Measurements from ENCODE around the gene PIK3R5.

The PIK3R5 gene

GRCh38 chr17:8844229-8845218 lies 121.0 kb downstream of the PIK3R5 start:
- Histone ChIP-seq H3K9ac (ENCODE audit: low read length in 5 of 5) (no peak overlapping the region), H3K27me3 (ENCODE audit: control insufficient read depth in 5 of 5, insufficient read depth in 4 of 5, low read length in 5 of 5) (peaks cover 0 to 3% (median 0%) of the 10 kb centered on the region in 5 donors), H3K36me3 (ENCODE audit: control insufficient read depth in 5 of 5, insufficient read depth in 5 of 5, low read length in 5 of 5) (peaks cover 0 to 1% (median 0%) of the 10 kb centered on the region in 5 donors), H3K4me1 (ENCODE audit: control insufficient read depth in 5 of 5, insufficient read depth in 5 of 5, low read length in 5 of 5) (peaks cover 0 to 13% (median 2%) of the 10 kb centered on the region in 5 donors), H3K9me3 (ENCODE audit: control insufficient read depth in 5 of 5, low read length in 5 of 5) (no peaks in the 10 kb centered on the region), H3K4me3 (ENCODE audit: low read depth in 1 of 5, low read length in 5 of 5) (no peak overlapping the region), H3K27ac (ENCODE audit: low read depth, low read length) (no peak overlapping the region)

- no peaks in the 10 kb centered on the region for H3K9me3 ChIP-seq (ENCODE audit: control insufficient read depth in 5 of 5, low read length in 5 of 5)
- H3K9ac ChIP-seq (ENCODE audit: low read length in 5 of 5), result no peak overlapping the region
- peaks cover 0 to 13% (median 2%) of the 10 kb centered on the region in 5 donors for H3K4me1 ChIP-seq (ENCODE audit: control insufficient read depth in 5 of 5, insufficient read depth in 5 of 5, low read length in 5 of 5)
- H3K27me3 ChIP-seq (ENCODE audit: control insufficient read depth in 5 of 5, insufficient read depth in 4 of 5, low read length in 5 of 5), result peaks cover 0 to 6% (median 4%) of the 10 kb centered on the region in 5 donors
- H3K36me3 ChIP-seq (ENCODE audit: control insufficient read depth in 5 of 5, insufficient read depth in 5 of 5, low read length in 5 of 5), result no peaks in the 10 kb centered on the region
- H3K4me3 ChIP-seq (ENCODE audit: low read depth in 1 of 5, low read length in 5 of 5), result no peak overlapping the region
- H3K27ac ChIP-seq (ENCODE audit: low read depth, low read length), result no peak overlapping the region
These were observed 122.2 kb downstream of the PIK3R5 start for GRCh38 chr17:8843344-8843743.

GRCh38 chr17:8841844-8842243 lies 123.7 kb downstream of the PIK3R5 start:
- Histone ChIP-seq H3K9me3 (ENCODE audit: control insufficient read depth in 5 of 5, low read length in 5 of 5) (no peaks in the 10 kb centered on the region), H3K36me3 (ENCODE audit: control insufficient read depth in 5 of 5, insufficient read depth in 5 of 5, low read length in 5 of 5) (no peaks in the 10 kb centered on the region), H3K4me3 (ENCODE audit: low read depth in 1 of 5, low read length in 5 of 5) (no peak overlapping the region), H3K4me1 (ENCODE audit: control insufficient read depth in 5 of 5, insufficient read depth in 5 of 5, low read length in 5 of 5) (peaks cover 0 to 13% (median 2%) of the 10 kb centered on the region in 5 donors), H3K9ac (ENCODE audit: low read length in 5 of 5) (no peak overlapping the region), H3K27me3 (ENCODE audit: control insufficient read depth in 5 of 5, insufficient read depth in 4 of 5, low read length in 5 of 5) (peaks cover 0 to 12% (median 10%) of the 10 kb centered on the region in 5 donors), H3K27ac (ENCODE audit: low read depth, low read length) (no peak overlapping the region)

GRCh38 chr17:8839410-8839935 lies 126.0 kb downstream of the PIK3R5 start:
- Histone ChIP-seq H3K27ac (ENCODE audit: low read depth, low read length) (no peak overlapping the region), H3K36me3 (ENCODE audit: control insufficient read depth in 5 of 5, insufficient read depth in 5 of 5, low read length in 5 of 5) (peaks cover 0 to 10% (median 0%) of the 10 kb centered on the region in 5 donors), H3K9me3 (ENCODE audit: control insufficient read depth in 5 of 5, low read length in 5 of 5) (no peaks in the 10 kb centered on the region), H3K9ac (ENCODE audit: low read length in 5 of 5) (no peak overlapping the region), H3K4me3 (ENCODE audit: low read depth in 1 of 5, low read length in 5 of 5) (no peak overlapping the region), H3K4me1 (ENCODE audit: control insufficient read depth in 5 of 5, insufficient read depth in 5 of 5, low read length in 5 of 5) (peaks cover 0 to 13% (median 2%) of the 10 kb centered on the region in 5 donors), H3K27me3 (ENCODE audit: control insufficient read depth in 5 of 5, insufficient read depth in 4 of 5, low read length in 5 of 5) (peaks cover 0 to 17% (median 11%) of the 10 kb centered on the region in 5 donors)

GRCh38 chr17:8838551-8839095 lies 126.9 kb downstream of the PIK3R5 start:
- no peaks in the 10 kb centered on the region for H3K9me3 ChIP-seq (ENCODE audit: control insufficient read depth in 5 of 5, low read length in 5 of 5)
- H3K4me3 ChIP-seq (ENCODE audit: low read depth in 1 of 5, low read length in 5 of 5), result no peak overlapping the region
- peaks cover 0 to 17% (median 10%) of the 10 kb centered on the region in 5 donors for H3K27me3 ChIP-seq (ENCODE audit: control insufficient read depth in 5 of 5, insufficient read depth in 4 of 5, low read length in 5 of 5)
- H3K9ac ChIP-seq (ENCODE audit: low read length in 5 of 5), result no peak overlapping the region
- no peak overlapping the region for H3K27ac ChIP-seq (ENCODE audit: low read depth, low read length)
- peaks cover 0 to 10% (median 0%) of the 10 kb centered on the region in 5 donors for H3K36me3 ChIP-seq (ENCODE audit: control insufficient read depth in 5 of 5, insufficient read depth in 5 of 5, low read length in 5 of 5)
- H3K4me1 ChIP-seq (ENCODE audit: control insufficient read depth in 5 of 5, insufficient read depth in 5 of 5, low read length in 5 of 5), result peaks cover 0 to 7% (median 2%) of the 10 kb centered on the region in 5 donors

GRCh38 chr17:8837563-8838075 lies 127.9 kb downstream of the PIK3R5 start:
- Histone ChIP-seq H3K9ac (ENCODE audit: low read length in 5 of 5) (no peak overlapping the region), H3K9me3 (ENCODE audit: control insufficient read depth in 5 of 5, low read length in 5 of 5) (no peaks in the 10 kb centered on the region), H3K27me3 (ENCODE audit: control insufficient read depth in 5 of 5, insufficient read depth in 4 of 5, low read length in 5 of 5) (peaks cover 0 to 20% (median 11%) of the 10 kb centered on the region in 5 donors), H3K27ac (ENCODE audit: low read depth, low read length) (no peak overlapping the region), H3K4me1 (ENCODE audit: control insufficient read depth in 5 of 5, insufficient read depth in 5 of 5, low read length in 5 of 5) (peaks cover 0 to 3% (median 0%) of the 10 kb centered on the region in 5 donors), H3K36me3 (ENCODE audit: control insufficient read depth in 5 of 5, insufficient read depth in 5 of 5, low read length in 5 of 5) (peaks cover 0 to 10% (median 0%) of the 10 kb centered on the region in 5 donors), H3K4me3 (ENCODE audit: low read depth in 1 of 5, low read length in 5 of 5) (no peak overlapping the region)

- Histone ChIP-seq H3K4me1 (ENCODE audit: control insufficient read depth in 5 of 5, insufficient read depth in 5 of 5, low read length in 5 of 5) (peaks cover 0 to under 1% (median 0%) of the 10 kb centered on the region in 5 donors), H3K4me3 (ENCODE audit: low read depth in 1 of 5, low read length in 5 of 5) (no peak overlapping the region), H3K9ac (ENCODE audit: low read length in 5 of 5) (no peak overlapping the region), H3K36me3 (ENCODE audit: control insufficient read depth in 5 of 5, insufficient read depth in 5 of 5, low read length in 5 of 5) (peaks cover 0 to 10% (median 0%) of the 10 kb centered on the region in 5 donors), H3K9me3 (ENCODE audit: control insufficient read depth in 5 of 5, low read length in 5 of 5) (no peaks in the 10 kb centered on the region), H3K27ac (ENCODE audit: low read depth, low read length) (no peak overlapping the region), H3K27me3 (ENCODE audit: control insufficient read depth in 5 of 5, insufficient read depth in 4 of 5, low read length in 5 of 5) (peaks cover 0 to 20% (median 11%) of the 10 kb centered on the region in 5 donors)
These were observed 128.5 kb downstream of the PIK3R5 start for GRCh38 chr17:8836821-8837562.

- no peaks in the 10 kb centered on the region for H3K4me1 ChIP-seq (ENCODE audit: control insufficient read depth in 5 of 5, insufficient read depth in 5 of 5, low read length in 5 of 5)
- no peaks in the 10 kb centered on the region for H3K9me3 ChIP-seq (ENCODE audit: control insufficient read depth in 5 of 5, low read length in 5 of 5)
- no peak overlapping the region for H3K4me3 ChIP-seq (ENCODE audit: low read depth in 1 of 5, low read length in 5 of 5)
- no peak overlapping the region for H3K9ac ChIP-seq (ENCODE audit: low read length in 5 of 5)
- H3K27me3 ChIP-seq (ENCODE audit: control insufficient read depth in 5 of 5, insufficient read depth in 4 of 5, low read length in 5 of 5), result peaks cover 0 to 23% (median 17%) of the 10 kb centered on the region in 5 donors
- peaks cover 0 to 10% (median 0%) of the 10 kb centered on the region in 5 donors for H3K36me3 ChIP-seq (ENCODE audit: control insufficient read depth in 5 of 5, insufficient read depth in 5 of 5, low read length in 5 of 5)
- no peak overlapping the region for H3K27ac ChIP-seq (ENCODE audit: low read depth, low read length)
These were observed 129.7 kb downstream of the PIK3R5 start for GRCh38 chr17:8835631-8836364.

- Histone ChIP-seq H3K9ac (ENCODE audit: low read length in 5 of 5) (no peak overlapping the region), H3K4me1 (ENCODE audit: control insufficient read depth in 5 of 5, insufficient read depth in 5 of 5, low read length in 5 of 5) (no peaks in the 10 kb centered on the region), H3K27ac (ENCODE audit: low read depth, low read length) (no peak overlapping the region), H3K27me3 (ENCODE audit: control insufficient read depth in 5 of 5, insufficient read depth in 4 of 5, low read length in 5 of 5) (peaks cover 0 to 26% (median 17%) of the 10 kb centered on the region in 5 donors), H3K9me3 (ENCODE audit: control insufficient read depth in 5 of 5, low read length in 5 of 5) (no peaks in the 10 kb centered on the region), H3K36me3 (ENCODE audit: control insufficient read depth in 5 of 5, insufficient read depth in 5 of 5, low read length in 5 of 5) (peaks cover 0 to 10% (median 0%) of the 10 kb centered on the region in 5 donors), H3K4me3 (ENCODE audit: low read depth in 1 of 5, low read length in 5 of 5) (no peak overlapping the region)
These were observed 130.4 kb downstream of the PIK3R5 start for GRCh38 chr17:8835106-8835505.
